K562 (cell line): ENCODE measurements around the gene DYNC2H1. TPM values are rescaled to one million over a fixed set of nuclear protein-coding genes. Genes with fewer than 3 reads are reported as not detected.

Source experiments
- ARNT ChIP-seq, 2 experiments: fragments of 450-650 bp; IDR thresholded peaks; 2 replicates each; pipeline ENCODE4 v1.6.1; 2016; ENCODE audit warnings: mild to moderate bottlenecking in 1 of 2
- CAMTA2 ChIP-seq: fragments of 250-450 bp; sonication (Bioruptor Pico); conservative IDR thresholded peaks from 2 replicates; pipeline ENCODE4 v1.5.1; 2022
- CXXC5 ChIP-seq: fragments of 250-450 bp; sonication (Bioruptor Pico); IDR thresholded peaks from 2 replicates; pipeline ENCODE4 v1.8.0; 2022; ENCODE audit warnings: inconsistent platforms, mild to moderate bottlenecking, moderate library complexity
- FOXK1 ChIP-seq: sonication (generic); formaldehyde crosslinking; IDR thresholded peaks from 2 replicates; pipeline ENCODE4 v1.8.0; 2022; ENCODE audit warnings: missing genetic modification reagents, mild to moderate bottlenecking, borderline replicate concordance
- HIVEP1 ChIP-seq: fragments of 250-450 bp; sonication (Bioruptor Pico); IDR thresholded peaks from 2 replicates; pipeline ENCODE4 v1.4.0; 2020; ENCODE audit warnings: mild to moderate bottlenecking
- HMGN3 ChIP-seq: IDR thresholded peaks from 2 replicates; pipeline ENCODE4 v1.6.1; 2011; ENCODE audit warnings: borderline replicate concordance, low read depth, mild to moderate bottlenecking, mixed read lengths, low read length; ENCODE audit not compliant: insufficient read length; ENCODE audit errors: extremely low read depth
- IRF2 ChIP-seq: sonication (generic); formaldehyde crosslinking; IDR thresholded peaks from 2 replicates; pipeline ENCODE4 v1.8.1; 2022; ENCODE audit warnings: mild to moderate bottlenecking, missing genetic modification reagents
- JUN ChIP-seq, 2 experiments: sonication (generic) in 1 of 2; formaldehyde crosslinking in 1 of 2; IDR thresholded peaks; 2 replicates each; pipeline versions ENCODE4 v1.6.1 to v1.8.0; 2012 to 2022; ENCODE audit warnings: borderline replicate concordance in 2 of 2, mild to moderate bottlenecking in 2 of 2, improper control_type of control experiment in 1 of 2, low read depth in 1 of 2, low read length in 1 of 2, missing genetic modification reagents in 1 of 2
- KDM5B ChIP-seq: fragments of 200-600 bp; sonication (generic); IDR thresholded peaks from 2 replicates; pipeline ENCODE4 v1.6.1; 2012; ENCODE audit warnings: low read depth, mild to moderate bottlenecking, moderate library complexity, low read length, control low read depth, inconsistent platforms; ENCODE audit not compliant: insufficient replicate concordance
- NONO ChIP-seq, 2 experiments: fragments of 200-400 bp in 1 of 2; fragments of 450-650 bp in 1 of 2; formaldehyde crosslinking in 1 of 2; IDR thresholded peaks; 2 replicates each; pipeline ENCODE4 v1.6.1; 2017; ENCODE audit warnings: low read depth in 2 of 2, mild to moderate bottlenecking in 2 of 2, moderate library complexity in 2 of 2, low read length in 1 of 2
- PTBP1 ChIP-seq: fragments of 200-400 bp; formaldehyde crosslinking; IDR thresholded peaks from 2 replicates; pipeline ENCODE4 v1.6.1; 2017; ENCODE audit warnings: low read depth, low read length
- SMAD3 ChIP-seq: fragments of 450-650 bp; formaldehyde crosslinking; conservative IDR thresholded peaks from 2 replicates; pipeline ENCODE4 v1.4.0; 2020; ENCODE audit warnings: mild to moderate bottlenecking
- STAT5A ChIP-seq: IDR thresholded peaks from 2 replicates; pipeline ENCODE4 v1.6.1; 2012; ENCODE audit warnings: low read length, inconsistent platforms, borderline replicate concordance
- TBP ChIP-seq: optimal IDR thresholded peaks from 2 replicates; pipeline ENCODE3; 2011; ENCODE audit warnings: low read depth, low read length, improper control_type of control experiment
- TEAD4 ChIP-seq, 2 experiments: sonication (generic) in 1 of 2; formaldehyde crosslinking in 1 of 2; IDR thresholded peaks; 2 replicates each; pipeline versions ENCODE4 v1.6.1 to v1.8.0; 2012 to 2022; ENCODE audit warnings: borderline replicate concordance in 1 of 2, inconsistent platforms in 1 of 2, low read length in 1 of 2, mild to moderate bottlenecking in 1 of 2, missing genetic modification reagents in 1 of 2
- ZFP36 ChIP-seq: fragments of 150-350 bp; IDR thresholded peaks from 2 replicates; pipeline ENCODE4 v1.6.1; 2018; ENCODE audit warnings: low read length, low read depth; ENCODE audit not compliant: partially characterized antibody
- ZNF121 ChIP-seq: sonication (generic); formaldehyde crosslinking; conservative IDR thresholded peaks from 2 replicates; pipeline ENCODE4 v1.8.0; 2022; ENCODE audit warnings: missing genetic modification reagents
- ZNF507 ChIP-seq: conservative IDR thresholded peaks from 2 replicates; pipeline ENCODE4 v1.6.1; 2017; ENCODE audit warnings: missing genetic modification characterization, missing compliant biosample characterization
- ZNF778 ChIP-seq: fragments of 450-650 bp; formaldehyde crosslinking; IDR thresholded peaks from 2 replicates; pipeline ENCODE4 v1.4.0; 2020; ENCODE audit warnings: mild to moderate bottlenecking, moderate library complexity
- ZSCAN32 ChIP-seq: fragments of 450-650 bp; formaldehyde crosslinking; IDR thresholded peaks from 2 replicates; pipeline ENCODE4 v1.4.0; 2020; ENCODE audit warnings: mild to moderate bottlenecking, moderate library complexity
- polyA plus RNA-seq, 8 experiments: library from polyadenylated mRNA; depleted of rRNA in 4 of 8; stranded (reverse) in 5 of 8; unstranded in 3 of 8; fragments of >200 nt; fragmentation: Nextera tagmentation in 2 of 8; fragmentation: Illumina TruSeq in 1 of 8; extraction: Ambion mirVana in 2 of 8; extraction: Trizol in 1 of 8; gene quantifications; 2 replicates each; pipeline versions ENCODE4 v1.2.1 to v1.2.3, GENCODE V29; 2011 to 2014; ENCODE audit warnings: inconsistent platforms in 1 of 8, missing spikeins in 1 of 8
- total RNA-seq, 7 experiments: library from RNA; depleted of rRNA in 6 of 7; stranded (reverse); fragments of >200 nt in 6 of 7; fragmentation: Illumina TruSeq in 2 of 7; extraction: Trizol in 2 of 7; gene quantifications; 2 replicates each; pipeline versions ENCODE4 v1.2.1 to v1.2.3, GENCODE V29; 2011 to 2021; ENCODE audit warnings: low replicate concordance in 1 of 7
- TF ChIP-seq, protein P1 (sequence below): sonication (generic); formaldehyde crosslinking; IDR thresholded peaks from 2 replicates; pipeline ENCODE4 v1.8.0; 2022; ENCODE audit warnings: mild to moderate bottlenecking, missing genetic modification reagents
- TF ChIP-seq, protein P2 (sequence below): sonication (generic); formaldehyde crosslinking; IDR thresholded peaks from 2 replicates; pipeline ENCODE4 v1.8.0; 2022; ENCODE audit warnings: mild to moderate bottlenecking, missing genetic modification reagents
- TF ChIP-seq, protein P3 (sequence below), 2 experiments: IDR thresholded peaks; 2 replicates each; pipeline ENCODE4 v1.6.1; 2012; ENCODE audit warnings: improper control_type of control experiment in 2 of 2, low read depth in 2 of 2, low read length in 2 of 2, borderline replicate concordance in 1 of 2

DYNC2H1 gene
- total and polyA plus RNA-seq, 9 of the 15 experiments (the other 6 are each of a cell fraction or from before 2014, with no cell fraction given): 0.08 to 0.64 (median 0.20) TPM

DNA sequence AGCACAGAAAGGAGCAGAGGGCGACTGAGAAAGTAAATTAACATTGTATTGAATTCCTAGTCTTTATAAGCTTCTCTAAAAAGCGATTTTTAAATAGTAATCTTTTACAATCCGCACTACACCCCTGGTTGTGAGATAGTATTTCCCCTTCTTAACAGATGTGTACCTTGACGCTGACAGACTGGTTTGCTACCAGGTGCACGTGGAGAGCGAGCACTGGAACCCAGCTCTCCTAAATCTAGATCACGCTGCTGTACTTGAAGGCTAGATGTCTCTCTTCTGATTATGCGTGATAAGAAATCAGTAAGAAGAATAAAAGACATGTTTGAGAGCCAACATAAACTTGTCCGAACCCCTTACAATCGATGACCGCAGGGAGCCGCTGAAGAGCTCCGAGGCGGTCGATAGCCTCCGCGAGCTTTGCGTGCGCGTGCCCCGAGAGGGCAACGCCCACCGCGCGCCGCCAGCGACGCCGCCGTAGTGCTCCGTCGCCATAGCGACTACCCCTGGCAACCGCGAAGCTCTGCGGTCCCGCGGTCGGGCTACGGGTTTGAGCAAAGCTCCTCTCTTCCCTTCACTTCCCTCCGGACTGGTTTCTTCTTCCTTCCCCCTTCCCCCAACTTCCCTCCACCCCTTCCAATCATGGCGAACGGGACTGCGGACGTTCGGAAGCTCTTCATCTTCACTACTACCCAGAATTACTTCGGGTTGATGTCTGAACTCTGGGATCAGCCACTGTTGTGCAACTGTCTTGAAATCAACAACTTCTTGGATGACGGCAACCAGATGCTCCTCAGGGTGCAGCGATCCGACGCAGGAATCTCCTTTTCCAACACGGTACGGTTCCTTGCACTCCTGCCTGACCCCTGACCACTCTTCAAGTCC lies at the start of gene DYNC2H1 (continued):
- TF ChIP-seq ZNF507 (tag): no peak
- TF ChIP-seq TBP: no peak
- no peak for TF ChIP-seq ZFP36
- TF ChIP-seq, protein P1, sequence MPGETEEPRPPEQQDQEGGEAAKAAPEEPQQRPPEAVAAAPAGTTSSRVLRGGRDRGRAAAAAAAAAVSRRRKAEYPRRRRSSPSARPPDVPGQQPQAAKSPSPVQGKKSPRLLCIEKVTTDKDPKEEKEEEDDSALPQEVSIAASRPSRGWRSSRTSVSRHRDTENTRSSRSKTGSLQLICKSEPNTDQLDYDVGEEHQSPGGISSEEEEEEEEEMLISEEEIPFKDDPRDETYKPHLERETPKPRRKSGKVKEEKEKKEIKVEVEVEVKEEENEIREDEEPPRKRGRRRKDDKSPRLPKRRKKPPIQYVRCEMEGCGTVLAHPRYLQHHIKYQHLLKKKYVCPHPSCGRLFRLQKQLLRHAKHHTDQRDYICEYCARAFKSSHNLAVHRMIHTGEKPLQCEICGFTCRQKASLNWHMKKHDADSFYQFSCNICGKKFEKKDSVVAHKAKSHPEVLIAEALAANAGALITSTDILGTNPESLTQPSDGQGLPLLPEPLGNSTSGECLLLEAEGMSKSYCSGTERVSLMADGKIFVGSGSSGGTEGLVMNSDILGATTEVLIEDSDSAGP (CRISPR knock-in tag): no peak
- TF ChIP-seq, protein P2, sequence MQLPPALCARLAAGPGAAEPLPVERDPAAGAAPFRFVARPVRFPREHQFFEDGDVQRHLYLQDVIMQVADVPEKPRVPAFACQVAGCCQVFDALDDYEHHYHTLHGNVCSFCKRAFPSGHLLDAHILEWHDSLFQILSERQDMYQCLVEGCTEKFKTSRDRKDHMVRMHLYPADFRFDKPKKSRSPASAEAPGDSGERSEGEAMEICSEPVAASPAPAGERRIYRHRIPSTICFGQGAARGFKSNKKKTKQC (CRISPR knock-in tag): no peak
- peak; percentile 91 for TF ChIP-seq CXXC5 (CRISPR knock-in tag)
- TF ChIP-seq ARNT (IDR thresholded peaks at IDR 0.05): no peak
- TF ChIP-seq PTBP1: no peak
- no peak for TF ChIP-seq ZSCAN32 (CRISPR knock-in tag)
- no peak for TF ChIP-seq JUN (IDR thresholded peaks at IDR 0.05; ENCODE audit: borderline replicate concordance, low read depth, low read length)
- no peak for TF ChIP-seq JUN (CRISPR knock-in tag; IDR thresholded peaks at IDR 0.05; ENCODE audit: borderline replicate concordance)
- no peak for TF ChIP-seq ZNF121 (CRISPR knock-in tag)
- no peak for TF ChIP-seq IRF2 (CRISPR knock-in tag)
- no peak for TF ChIP-seq FOXK1 (CRISPR knock-in tag)
- no peak for TF ChIP-seq HIVEP1 (CRISPR knock-in tag)
- TF ChIP-seq CAMTA2 (CRISPR knock-in tag): no peak
- TF ChIP-seq KDM5B: no peak
- no peak for TF ChIP-seq ZNF778 (CRISPR knock-in tag)
- TF ChIP-seq STAT5A: no peak
- no peak for TF ChIP-seq SMAD3
- TF ChIP-seq HMGN3: no peak
- TF ChIP-seq NONO (IDR thresholded peaks at IDR 0.05; ENCODE audit: low read depth in 2 of 2, low read length in 1 of 2): no peak
- TF ChIP-seq, protein P3, sequence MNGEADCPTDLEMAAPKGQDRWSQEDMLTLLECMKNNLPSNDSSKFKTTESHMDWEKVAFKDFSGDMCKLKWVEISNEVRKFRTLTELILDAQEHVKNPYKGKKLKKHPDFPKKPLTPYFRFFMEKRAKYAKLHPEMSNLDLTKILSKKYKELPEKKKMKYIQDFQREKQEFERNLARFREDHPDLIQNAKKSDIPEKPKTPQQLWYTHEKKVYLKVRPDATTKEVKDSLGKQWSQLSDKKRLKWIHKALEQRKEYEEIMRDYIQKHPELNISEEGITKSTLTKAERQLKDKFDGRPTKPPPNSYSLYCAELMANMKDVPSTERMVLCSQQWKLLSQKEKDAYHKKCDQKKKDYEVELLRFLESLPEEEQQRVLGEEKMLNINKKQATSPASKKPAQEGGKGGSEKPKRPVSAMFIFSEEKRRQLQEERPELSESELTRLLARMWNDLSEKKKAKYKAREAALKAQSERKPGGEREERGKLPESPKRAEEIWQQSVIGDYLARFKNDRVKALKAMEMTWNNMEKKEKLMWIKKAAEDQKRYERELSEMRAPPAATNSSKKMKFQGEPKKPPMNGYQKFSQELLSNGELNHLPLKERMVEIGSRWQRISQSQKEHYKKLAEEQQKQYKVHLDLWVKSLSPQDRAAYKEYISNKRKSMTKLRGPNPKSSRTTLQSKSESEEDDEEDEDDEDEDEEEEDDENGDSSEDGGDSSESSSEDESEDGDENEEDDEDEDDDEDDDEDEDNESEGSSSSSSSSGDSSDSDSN (IDR thresholded peaks at IDR 0.05; ENCODE audit: borderline replicate concordance in 1 of 2, low read depth in 2 of 2, low read length in 2 of 2): no peak
- TF ChIP-seq TEAD4 (IDR thresholded peaks at IDR 0.05; ENCODE audit: low read length): no peak
- no peak for TF ChIP-seq TEAD4 (CRISPR knock-in tag; IDR thresholded peaks at IDR 0.05; ENCODE audit: borderline replicate concordance)
